Measurements from ENCODE around the gene PTH2R. TPM values are rescaled to one million over a fixed set of nuclear protein-coding genes. Genes with fewer than 3 reads are reported as not detected.

The PTH2R gene
- total RNA-seq, 2 donors from 2014 or later, result not detected

GRCh38 chr2:208413931-208414330 lies 7.3 kb downstream of the PTH2R start:
- no peaks in the 10 kb centered on the region for H3K4me1 ChIP-seq
- H3K27ac ChIP-seq, result no peak overlapping the region
- H3K27me3 ChIP-seq, result no peaks in the 10 kb centered on the region
- H3K9me3 ChIP-seq, result no peaks in the 10 kb centered on the region
- no peaks in the 10 kb centered on the region for H3K36me3 ChIP-seq
- no peak for TF ChIP-seq CTCF (IDR thresholded peaks at IDR 0.05)
- H3K4me3 ChIP-seq, result no peak overlapping the region
- DNase-seq (ENCODE audit: low spot score), result no peak

GRCh38 chr2:208415255-208415654 lies 8.7 kb downstream of the PTH2R start:
- H3K4me3 ChIP-seq, result no peak overlapping the region
- DNase-seq (ENCODE audit: low spot score), result no peak
- no peak overlapping the region for H3K27ac ChIP-seq
- no peaks in the 10 kb centered on the region for H3K36me3 ChIP-seq
- no peaks in the 10 kb centered on the region for H3K27me3 ChIP-seq
- H3K9me3 ChIP-seq, result no peaks in the 10 kb centered on the region
- TF ChIP-seq CTCF (IDR thresholded peaks at IDR 0.05), result no peak
- no peaks in the 10 kb centered on the region for H3K4me1 ChIP-seq

GRCh38 chr2:208415897-208416296 lies 9.3 kb downstream of the PTH2R start:
- no peaks in the 10 kb centered on the region for H3K36me3 ChIP-seq
- DNase-seq (ENCODE audit: low spot score), result no peak
- no peak overlapping the region for H3K4me3 ChIP-seq
- H3K27me3 ChIP-seq, result no peaks in the 10 kb centered on the region
- no peak for TF ChIP-seq CTCF (IDR thresholded peaks at IDR 0.05)
- H3K9me3 ChIP-seq, result no peaks in the 10 kb centered on the region
- H3K27ac ChIP-seq, result no peak overlapping the region
- no peaks in the 10 kb centered on the region for H3K4me1 ChIP-seq

- no peak for TF ChIP-seq CTCF (IDR thresholded peaks at IDR 0.05)
- no peaks in the 10 kb centered on the region for H3K36me3 ChIP-seq
- DNase-seq (ENCODE audit: low spot score), result no peak
- no peak overlapping the region for H3K27ac ChIP-seq
- peaks cover 0 to 4% of the 10 kb centered on the region in 2 donors for H3K9me3 ChIP-seq
- no peak overlapping the region for H3K4me3 ChIP-seq
- no peaks in the 10 kb centered on the region for H3K4me1 ChIP-seq
- no peaks in the 10 kb centered on the region for H3K27me3 ChIP-seq
Measured at GRCh38 chr2:208426412-208427045, 19.9 kb downstream of the PTH2R start.

- H3K27me3 ChIP-seq, result no peaks in the 10 kb centered on the region
- H3K36me3 ChIP-seq, result no peaks in the 10 kb centered on the region
- no peaks in the 10 kb centered on the region for H3K4me1 ChIP-seq
- H3K9me3 ChIP-seq, result no peaks in the 10 kb centered on the region
- no peak for DNase-seq (ENCODE audit: low spot score)
- no peak overlapping the region for H3K4me3 ChIP-seq
- TF ChIP-seq CTCF (IDR thresholded peaks at IDR 0.05), result no peak
- H3K27ac ChIP-seq, result no peak overlapping the region
Measured at GRCh38 chr2:208437755-208438154, 31.2 kb downstream of the PTH2R start.

GRCh38 chr2:208440716-208441115 lies 34.1 kb downstream of the PTH2R start:
- Histone ChIP-seq H3K27me3 (no peaks in the 10 kb centered on the region), H3K36me3 (no peaks in the 10 kb centered on the region), H3K4me3 (no peak overlapping the region), H3K9me3 (no peaks in the 10 kb centered on the region), H3K4me1 (no peaks in the 10 kb centered on the region), H3K27ac (no peak overlapping the region)
- no peak for TF ChIP-seq CTCF (IDR thresholded peaks at IDR 0.05)
- no peak for DNase-seq (ENCODE audit: low spot score)

Data from right atrium auricular region (tissue), 2 donors.